Measurements from ENCODE around the gene HAAO.

HAAO gene

GRCh38 chr2:42793334-42794270, 1.2 kb upstream of the HAAO start:
- no peak for DNase-seq (ENCODE audit: low spot score)

- no peak for DNase-seq (ENCODE audit: low spot score)
Measured at GRCh38 chr2:42792087-42792582, 248 bp downstream of the HAAO start.

- DNase-seq (ENCODE audit: low spot score): no peak
Measured at GRCh38 chr2:42791606-42792005, 777 bp downstream of the HAAO start.

- no peak for DNase-seq (ENCODE audit: low spot score)
Measured at GRCh38 chr2:42789751-42790150, 2.6 kb downstream of the HAAO start.

GRCh38 chr2:42788882-42789281, 3.5 kb downstream of the HAAO start:
- DNase-seq (ENCODE audit: low spot score): no peak

- DNase-seq (ENCODE audit: low spot score): no peak
Measured at GRCh38 chr2:42788478-42788793, 3.9 kb downstream of the HAAO start.

GRCh38 chr2:42787788-42788477, 4.5 kb downstream of the HAAO start:
- DNase-seq (ENCODE audit: low spot score): no peak

GRCh38 chr2:42787424-42787787, 5.0 kb downstream of the HAAO start:
- no peak for DNase-seq (ENCODE audit: low spot score)

GRCh38 chr2:42786561-42787345, 5.6 kb downstream of the HAAO start:
- DNase-seq (ENCODE audit: low spot score): no peak

GRCh38 chr2:42784204-42784880, 8.0 kb downstream of the HAAO start:
- no peak for DNase-seq (ENCODE audit: low spot score)

- no peak for DNase-seq (ENCODE audit: low spot score)
Measured at GRCh38 chr2:42783511-42783910, 8.9 kb downstream of the HAAO start.

- DNase-seq (ENCODE audit: low spot score): no peak
Measured at GRCh38 chr2:42781181-42781580, 11.2 kb downstream of the HAAO start.

GRCh38 chr2:42777883-42778805, 14.2 kb downstream of the HAAO start:
- no peak for DNase-seq (ENCODE audit: low spot score)

GRCh38 chr2:42775810-42776209, 16.6 kb downstream of the HAAO start:
- DNase-seq (ENCODE audit: low spot score): no peak

GRCh38 chr2:42775186-42775585, 17.2 kb downstream of the HAAO start:
- DNase-seq (ENCODE audit: low spot score): no peak

- no peak for DNase-seq (ENCODE audit: low spot score)
Measured at GRCh38 chr2:42771546-42772153, 20.7 kb downstream of the HAAO start.

- no peak for DNase-seq (ENCODE audit: low spot score)
Measured at GRCh38 chr2:42770288-42771131, 21.9 kb downstream of the HAAO start.

- no peak for DNase-seq (ENCODE audit: low spot score)
Measured at GRCh38 chr2:42769583-42770287, 22.6 kb downstream of the HAAO start.

GRCh38 chr2:42768706-42769256, 23.6 kb downstream of the HAAO start:
- no peak for DNase-seq (ENCODE audit: low spot score)
